ENCODE measurements around the gene PTBP2. TPM values are rescaled to one million over a fixed set of nuclear protein-coding genes. Genes with fewer than 3 reads are reported as not detected.

Gene PTBP2
- total RNA-seq, 1 experiment from 2014 or later: 13.2 TPM

GRCh38 chr1:96782856-96783255, 61.3 kb downstream of the PTBP2 start (continued):
- TF ChIP-seq ZNF274 (IDR thresholded peaks at IDR 0.05; ENCODE audit: low read depth, low read length): no peak
- TF ChIP-seq, protein P1, sequence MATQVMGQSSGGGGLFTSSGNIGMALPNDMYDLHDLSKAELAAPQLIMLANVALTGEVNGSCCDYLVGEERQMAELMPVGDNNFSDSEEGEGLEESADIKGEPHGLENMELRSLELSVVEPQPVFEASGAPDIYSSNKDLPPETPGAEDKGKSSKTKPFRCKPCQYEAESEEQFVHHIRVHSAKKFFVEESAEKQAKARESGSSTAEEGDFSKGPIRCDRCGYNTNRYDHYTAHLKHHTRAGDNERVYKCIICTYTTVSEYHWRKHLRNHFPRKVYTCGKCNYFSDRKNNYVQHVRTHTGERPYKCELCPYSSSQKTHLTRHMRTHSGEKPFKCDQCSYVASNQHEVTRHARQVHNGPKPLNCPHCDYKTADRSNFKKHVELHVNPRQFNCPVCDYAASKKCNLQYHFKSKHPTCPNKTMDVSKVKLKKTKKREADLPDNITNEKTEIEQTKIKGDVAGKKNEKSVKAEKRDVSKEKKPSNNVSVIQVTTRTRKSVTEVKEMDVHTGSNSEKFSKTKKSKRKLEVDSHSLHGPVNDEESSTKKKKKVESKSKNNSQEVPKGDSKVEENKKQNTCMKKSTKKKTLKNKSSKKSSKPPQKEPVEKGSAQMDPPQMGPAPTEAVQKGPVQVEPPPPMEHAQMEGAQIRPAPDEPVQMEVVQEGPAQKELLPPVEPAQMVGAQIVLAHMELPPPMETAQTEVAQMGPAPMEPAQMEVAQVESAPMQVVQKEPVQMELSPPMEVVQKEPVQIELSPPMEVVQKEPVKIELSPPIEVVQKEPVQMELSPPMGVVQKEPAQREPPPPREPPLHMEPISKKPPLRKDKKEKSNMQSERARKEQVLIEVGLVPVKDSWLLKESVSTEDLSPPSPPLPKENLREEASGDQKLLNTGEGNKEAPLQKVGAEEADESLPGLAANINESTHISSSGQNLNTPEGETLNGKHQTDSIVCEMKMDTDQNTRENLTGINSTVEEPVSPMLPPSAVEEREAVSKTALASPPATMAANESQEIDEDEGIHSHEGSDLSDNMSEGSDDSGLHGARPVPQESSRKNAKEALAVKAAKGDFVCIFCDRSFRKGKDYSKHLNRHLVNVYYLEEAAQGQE (IDR thresholded peaks at IDR 0.05; ENCODE audit: low read depth): no peak

DNA sequence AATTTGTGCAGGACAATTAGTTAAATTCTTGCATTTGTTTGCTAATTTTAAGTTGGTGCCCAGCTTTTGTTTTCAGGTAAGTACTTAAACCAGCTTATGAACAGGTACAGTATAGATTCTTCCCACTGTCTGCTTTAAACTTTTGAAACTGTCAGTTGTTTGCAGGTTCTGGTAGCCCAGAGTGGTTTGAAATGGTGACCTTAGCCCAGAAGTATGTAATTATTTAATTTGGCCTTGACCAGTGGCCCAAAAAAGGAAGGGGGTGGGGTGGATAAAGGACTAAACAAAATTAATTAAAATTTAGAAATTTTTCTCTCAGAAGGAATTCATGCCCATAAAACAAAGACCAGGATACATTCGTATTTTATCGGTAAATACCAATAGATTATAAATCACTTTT, 69.0 kb downstream of the PTBP2 start:
- TF ChIP-seq, protein P2, sequence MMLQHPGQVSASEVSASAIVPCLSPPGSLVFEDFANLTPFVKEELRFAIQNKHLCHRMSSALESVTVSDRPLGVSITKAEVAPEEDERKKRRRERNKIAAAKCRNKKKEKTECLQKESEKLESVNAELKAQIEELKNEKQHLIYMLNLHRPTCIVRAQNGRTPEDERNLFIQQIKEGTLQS (IDR thresholded peaks at IDR 0.05): no peak
- no peak for TF ChIP-seq ELF1 (IDR thresholded peaks at IDR 0.05; ENCODE audit: borderline replicate concordance, low read depth)
- TF ChIP-seq SIN3A (IDR thresholded peaks at IDR 0.05; ENCODE audit: low read depth): no peak
- DNase-seq (ENCODE audit: low read depth, low spot score) (no peak), ATAC-seq (no peak)
- Histone ChIP-seq H3K4me3 (replicated peaks in 1 of 2; ENCODE audit: low read depth in 1 of 2, low read length in 2 of 2) (no peak overlapping the region), H3K79me2 (ENCODE audit: insufficient read depth, low read length) (no peaks in the 10 kb centered on the region; the same call in 1 of the 2 replicates), H4K20me1 (ENCODE audit: insufficient read depth) (peaks cover 13% of the 10 kb centered on the region; the same call in 1 of the 2 replicates), H3K9ac (ENCODE audit: low read length) (no peak overlapping the region), H3K27me3 (ENCODE audit: insufficient read depth, low read length) (no peaks in the 10 kb centered on the region), H3K9me2 (ENCODE audit: insufficient read depth) (no peaks in the 10 kb centered on the region), H3K27ac (ENCODE audit: low read depth, low read length) (no peak overlapping the region), H3K4me1 (ENCODE audit: control insufficient read depth in 1 of 2, insufficient read depth in 2 of 2, low read length in 2 of 2) (no peaks in the 10 kb centered on the region), H3K36me3 (ENCODE audit: control insufficient read depth in 1 of 2, insufficient read depth in 2 of 2, low read length in 2 of 2) (peaks cover 11 to 13% of the 10 kb centered on the region in 2 experiments), H3K9me3 (ENCODE audit: control insufficient read depth in 1 of 2, insufficient read depth in 1 of 2, low read depth in 1 of 2, low read length in 2 of 2) (no peaks in the 10 kb centered on the region), H3K4me2 (ENCODE audit: low read length) (no peak overlapping the region), H2AFZ (ENCODE audit: low read depth, low read length, poor library complexity, severe bottlenecking) (no peak overlapping the region)
- CTCF ChIA-PET: no interaction called here
- POLR2A ChIA-PET: no interaction called here
- RAD21 ChIA-PET (ENCODE audit: low non-redundant PET in 1 of 2, low total read pairs in 2 of 2, uncharacterized antibody in 2 of 2, unreplicated experiment in 2 of 2): no interaction called here
- BruUV-seq (replicated peaks): no TSS peak
- intact Hi-C loops (cut with micrococcal nuclease): no loop called here

All from HCT116 (cell line).